NCI-H82 (cell line): ENCODE measurements around the gene GLG1.
A peak's percentile ranks its signal among the peaks of the same experiment; 100 is the strongest.
"Not testable (repeated sequence)": the region's sequence is repeated elsewhere in the genome, so short reads cannot be mapped to it uniquely, and the experiment has no call there.

Experiments used
- DNase-seq: peaks from one replicate; lab custom pipeline; 2025; lab: John Stamatoyannopoulos, UW

The GLG1 gene

GRCh38 chr16:74575175-74575806 lies 31.6 kb downstream of the GLG1 start:
- DNase-seq: no peak

- DNase-seq: no peak
Measured at GRCh38 chr16:74574146-74574545, 32.8 kb downstream of the GLG1 start.

GRCh38 chr16:74573622-74574021 lies 33.3 kb downstream of the GLG1 start:
- DNase-seq: peak; percentile 75

- no peak for DNase-seq
Measured at GRCh38 chr16:74570412-74571301, 36.3 kb downstream of the GLG1 start.

GRCh38 chr16:74568961-74569631 lies 37.8 kb downstream of the GLG1 start:
- DNase-seq: no peak

- DNase-seq: peak; percentile 4
Measured at GRCh38 chr16:74567901-74568300, 39.0 kb downstream of the GLG1 start.

GRCh38 chr16:74565378-74565777 lies 41.5 kb downstream of the GLG1 start:
- DNase-seq: no peak

- DNase-seq: no peak
Measured at GRCh38 chr16:74564451-74564984, 42.4 kb downstream of the GLG1 start.

- no peak for DNase-seq
Measured at GRCh38 chr16:74563828-74564263, 43.1 kb downstream of the GLG1 start.

- DNase-seq: no peak
Measured at GRCh38 chr16:74562117-74562516, 44.8 kb downstream of the GLG1 start.

GRCh38 chr16:74561626-74562025 lies 45.3 kb downstream of the GLG1 start:
- DNase-seq: no peak

GRCh38 chr16:74560912-74561311 lies 46.0 kb downstream of the GLG1 start:
- DNase-seq: no peak

- DNase-seq: no peak
Measured at GRCh38 chr16:74558873-74559272, 48.0 kb downstream of the GLG1 start.

GRCh38 chr16:74557275-74557674 lies 49.6 kb downstream of the GLG1 start:
- no peak for DNase-seq

GRCh38 chr16:74556375-74556922 lies 50.5 kb downstream of the GLG1 start:
- DNase-seq: no peak

- DNase-seq: not testable (repeated sequence)
Measured at GRCh38 chr16:74552357-74552756, 54.6 kb downstream of the GLG1 start.

GRCh38 chr16:74550227-74551019 lies 56.5 kb downstream of the GLG1 start:
- DNase-seq: not testable (repeated sequence)

GRCh38 chr16:74546112-74546511 lies 60.8 kb downstream of the GLG1 start:
- DNase-seq: not testable (repeated sequence)

GRCh38 chr16:74542911-74543578 lies 63.9 kb downstream of the GLG1 start:
- not testable (repeated sequence) for DNase-seq

GRCh38 chr16:74540663-74541062 lies 66.3 kb downstream of the GLG1 start:
- not testable (repeated sequence) for DNase-seq

GRCh38 chr16:74538801-74539200 lies 68.1 kb downstream of the GLG1 start:
- not testable (repeated sequence) for DNase-seq
